Central memory CD4-positive, alpha-beta T cell (primary cell): ENCODE measurements around the gene PSPH.

Experiments
- DNase-seq: peaks from one replicate; pipeline ENCODE4 v3.0.0; 2022

PSPH gene

DNA sequence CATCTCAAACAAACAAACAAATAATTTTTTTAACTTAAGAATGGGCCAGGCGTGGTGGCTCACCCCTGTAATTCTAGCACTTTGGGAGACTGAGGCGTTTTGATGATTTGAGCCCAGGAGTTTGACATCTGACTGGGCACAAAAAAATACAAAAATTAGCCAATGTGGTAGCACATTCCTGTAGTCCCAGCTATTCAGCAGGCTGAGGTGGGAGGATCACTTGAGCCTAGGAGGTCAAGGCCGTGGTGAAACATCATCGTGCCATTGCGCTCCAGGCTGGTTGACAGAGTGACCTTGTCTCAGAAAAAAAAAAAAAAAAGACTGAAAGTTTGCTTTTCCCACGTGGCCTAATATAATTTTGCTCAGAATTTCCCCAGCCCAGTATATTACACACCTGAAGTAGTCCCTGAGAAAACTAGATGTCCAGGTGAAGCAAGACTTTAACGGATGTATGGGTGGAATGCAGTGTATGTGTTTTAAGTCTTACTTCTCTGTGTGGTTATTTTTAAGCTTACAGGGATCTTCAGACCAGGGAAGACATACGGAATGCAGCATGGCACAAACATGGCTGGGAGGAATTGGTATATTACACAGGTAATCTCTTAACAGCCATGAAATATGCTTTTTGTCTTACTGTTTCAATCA is 54.3 kb downstream of the PSPH start:
- DNase-seq, result no peak

DNA sequence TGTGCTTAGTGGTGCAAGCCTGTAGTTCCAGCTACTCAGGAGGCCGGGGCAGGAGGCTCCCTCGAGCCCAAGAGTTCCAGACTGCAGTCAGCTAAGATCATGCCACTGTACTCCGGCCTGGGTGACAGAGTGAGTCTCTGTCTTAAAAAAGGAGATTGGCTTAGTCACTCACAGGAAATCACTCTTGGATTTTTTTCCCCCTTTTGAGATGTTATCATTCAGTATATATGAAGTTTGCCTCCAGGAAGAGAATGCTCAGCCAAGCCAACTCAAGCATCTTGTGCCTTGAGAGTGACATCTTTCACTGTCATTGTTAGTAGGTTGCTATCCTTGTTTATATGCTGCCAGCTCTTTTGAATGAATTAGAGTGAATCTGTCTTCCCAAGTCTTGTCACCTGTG is 58.9 kb downstream of the PSPH start:
- no peak for DNase-seq

DNA sequence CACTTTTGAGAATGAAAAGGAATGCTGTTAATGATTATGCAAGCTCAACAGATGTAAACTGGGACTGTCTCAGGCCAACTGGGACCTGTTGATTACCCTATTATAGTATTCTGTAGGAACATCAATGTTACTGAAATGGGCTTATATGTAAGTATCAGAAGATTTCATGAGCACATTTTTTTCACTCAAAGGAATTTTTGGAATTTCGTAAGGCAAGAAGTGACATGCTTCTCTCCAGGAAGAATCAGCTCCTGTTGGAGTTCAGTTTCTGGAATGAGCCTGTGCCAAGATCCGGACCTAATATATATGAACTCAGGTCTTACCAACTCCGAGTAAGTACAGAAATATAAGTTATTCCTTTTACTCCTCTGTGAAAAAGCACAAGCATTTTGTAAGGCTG is 67.7 kb downstream of the PSPH start:
- no peak for DNase-seq

DNA sequence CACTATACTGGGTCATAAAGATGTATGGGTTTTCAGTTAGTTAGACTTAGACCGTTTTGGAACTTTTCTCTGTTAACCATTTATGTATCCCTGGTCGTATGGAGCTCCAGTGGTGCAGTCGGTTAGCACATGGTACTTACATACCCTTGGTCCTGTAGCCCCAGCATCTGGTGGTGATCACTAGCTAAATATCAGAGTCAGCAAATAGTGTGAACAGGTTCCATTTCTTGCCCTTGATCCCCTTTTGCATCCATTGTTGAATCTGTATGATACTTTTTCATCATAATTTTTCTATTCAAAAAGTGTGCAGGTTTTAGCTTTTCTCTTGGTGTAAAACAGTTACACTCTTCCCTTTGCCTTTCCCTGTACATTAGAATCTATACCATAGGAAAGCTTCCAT is 71.0 kb downstream of the PSPH start:
- no peak for DNase-seq

DNA sequence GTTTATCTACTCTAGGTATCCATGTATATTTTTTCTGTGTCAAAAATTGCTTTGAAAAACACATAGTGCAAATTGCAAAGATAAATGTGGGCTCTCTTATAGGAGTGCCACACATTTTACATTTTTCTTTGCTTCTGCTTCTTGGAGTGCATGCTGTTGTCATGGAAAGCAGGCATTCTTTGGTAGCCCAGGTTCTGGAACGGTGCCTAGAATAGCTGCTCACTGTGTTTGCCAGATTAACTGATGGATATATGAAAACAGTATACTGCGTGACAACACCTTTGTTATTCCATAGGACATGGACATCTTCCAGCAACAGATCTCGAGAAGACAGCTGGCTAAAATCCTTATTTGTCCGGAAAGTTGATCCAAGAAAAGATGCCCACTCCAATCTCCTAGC is 73.4 kb downstream of the PSPH start:
- no peak for DNase-seq

DNA sequence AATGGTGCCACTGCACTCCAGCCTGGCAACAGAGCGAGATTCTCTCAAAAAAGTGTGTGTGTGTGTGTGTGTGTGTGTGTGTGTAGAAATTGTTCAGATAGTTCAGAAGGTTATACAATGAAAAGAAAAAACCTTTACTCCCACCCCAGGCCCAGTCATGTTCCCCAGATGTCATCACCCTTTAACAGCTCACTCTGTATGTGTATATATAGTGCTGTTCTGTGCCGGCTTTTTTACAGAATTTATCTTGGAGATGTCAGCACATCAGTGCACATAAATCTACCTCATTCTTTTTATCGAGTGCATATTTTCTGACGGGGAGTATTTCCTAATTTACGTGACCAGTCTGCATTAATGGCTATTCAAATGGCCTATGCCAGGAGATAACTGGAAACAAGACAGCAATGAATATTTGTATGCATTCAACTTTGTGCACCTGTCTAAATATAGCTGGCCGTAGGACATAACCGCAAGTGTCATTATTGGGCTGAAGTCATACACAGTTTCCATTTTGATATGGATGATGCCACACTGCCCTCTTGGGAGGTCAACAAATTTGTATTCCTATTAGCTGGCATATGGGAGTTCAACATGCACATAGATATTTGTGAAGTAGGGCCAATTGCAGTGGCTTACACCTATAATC is 75.1 kb downstream of the PSPH start:
- no peak for DNase-seq

DNA sequence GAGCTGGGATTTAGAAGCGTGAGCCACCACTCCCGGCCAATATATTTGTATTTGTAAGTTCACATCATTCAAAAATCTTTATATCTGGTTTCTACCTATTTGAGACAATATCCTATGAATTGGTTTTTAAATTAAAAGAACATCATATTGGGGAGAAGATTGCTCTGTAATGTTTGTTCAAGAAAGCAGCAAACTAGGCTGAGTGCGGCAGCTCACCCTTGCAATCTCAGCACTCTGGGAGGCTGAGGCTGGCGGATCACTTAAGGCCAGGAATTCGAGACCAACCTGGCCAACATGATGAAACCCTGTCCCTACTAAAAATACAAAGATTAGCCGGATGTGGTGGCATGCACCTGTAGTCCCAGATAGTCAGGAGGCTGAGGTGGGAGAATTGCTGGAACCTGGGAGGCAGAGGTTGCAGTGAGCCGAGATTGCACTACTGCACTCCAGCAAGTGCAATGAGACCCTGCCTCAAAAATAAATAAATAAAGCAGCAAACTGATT is 77.4 kb downstream of the PSPH start:
- DNase-seq, result no peak

DNA sequence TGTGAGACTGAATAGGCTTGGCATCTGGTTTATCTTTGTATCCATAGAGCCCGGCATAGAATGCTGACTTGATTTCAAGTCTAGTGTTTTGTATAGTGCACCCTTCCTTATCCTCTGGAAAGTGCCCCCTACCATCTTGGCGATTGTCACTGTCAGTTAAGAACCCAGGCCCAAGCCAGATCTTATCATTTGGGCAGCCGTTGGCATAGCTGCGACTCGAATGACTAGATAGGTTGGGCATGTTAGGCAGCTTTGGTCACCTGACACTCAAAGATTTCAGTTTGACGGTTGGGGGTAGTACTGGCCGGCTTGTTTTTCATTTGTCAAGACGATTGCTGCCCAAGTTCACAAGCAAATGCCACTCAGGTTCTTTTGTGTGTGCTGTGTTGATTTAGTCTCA is 80.3 kb downstream of the PSPH start:
- DNase-seq, result no peak

DNA sequence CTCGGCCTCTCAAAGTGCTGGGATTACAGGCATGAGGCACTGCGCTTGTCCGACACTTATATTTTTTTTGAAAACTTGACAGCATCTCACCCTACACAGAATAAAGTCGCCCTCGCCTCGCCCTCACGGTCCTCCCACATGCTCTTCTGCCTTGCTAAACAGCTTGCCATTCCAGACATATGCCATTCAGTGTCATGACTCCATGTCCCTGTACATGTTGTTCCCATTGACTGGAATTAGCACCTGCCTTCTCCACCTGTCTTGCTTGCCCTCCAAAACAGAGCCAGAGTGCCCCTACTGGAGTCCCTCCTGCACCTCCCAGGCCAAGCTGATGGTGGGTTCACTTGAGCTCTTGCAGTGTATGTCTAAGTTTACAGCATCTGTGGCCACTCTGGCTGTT is 80.7 kb downstream of the PSPH start:
- DNase-seq, result no peak

DNA sequence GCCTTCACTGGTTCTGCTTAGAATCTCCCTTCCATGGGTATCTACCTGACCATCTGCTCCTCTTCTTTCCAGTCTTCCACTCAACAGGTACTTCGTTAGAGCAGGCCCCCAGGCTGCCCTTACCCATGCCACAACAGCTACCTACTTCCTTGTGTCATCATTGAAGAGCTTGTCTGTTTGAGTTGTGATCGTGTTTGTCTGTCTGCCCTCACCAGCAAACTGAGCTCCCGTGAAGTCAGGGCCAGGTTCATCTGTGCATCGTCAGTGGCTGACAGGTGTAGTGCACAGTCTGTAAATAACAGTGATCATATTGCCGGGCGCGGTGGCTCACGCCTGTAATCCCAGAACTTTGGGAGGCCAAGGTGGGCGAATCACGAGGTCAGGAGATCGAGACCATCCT is 81.9 kb downstream of the PSPH start:
- no peak for DNase-seq

DNA sequence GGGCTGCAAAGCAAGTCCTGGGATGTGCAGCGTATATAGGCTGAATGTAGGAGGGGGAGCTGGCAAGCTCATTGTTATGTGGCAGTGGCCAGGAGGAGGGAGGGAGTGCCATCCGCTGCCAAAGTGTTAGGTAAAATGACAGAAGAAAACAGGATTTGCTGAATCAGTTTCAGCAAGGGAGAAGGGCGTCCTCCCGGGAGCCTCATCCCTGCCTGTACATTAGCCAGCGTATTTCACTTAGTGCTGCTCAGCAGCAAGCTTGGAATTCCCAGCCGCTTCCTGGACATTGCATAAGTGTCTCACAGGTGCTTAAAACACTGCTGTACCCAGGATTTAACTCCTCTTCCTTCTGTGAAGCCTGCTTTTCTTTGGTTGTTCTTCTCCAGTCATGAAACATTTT is 84.4 kb downstream of the PSPH start:
- DNase-seq, result no peak

DNA sequence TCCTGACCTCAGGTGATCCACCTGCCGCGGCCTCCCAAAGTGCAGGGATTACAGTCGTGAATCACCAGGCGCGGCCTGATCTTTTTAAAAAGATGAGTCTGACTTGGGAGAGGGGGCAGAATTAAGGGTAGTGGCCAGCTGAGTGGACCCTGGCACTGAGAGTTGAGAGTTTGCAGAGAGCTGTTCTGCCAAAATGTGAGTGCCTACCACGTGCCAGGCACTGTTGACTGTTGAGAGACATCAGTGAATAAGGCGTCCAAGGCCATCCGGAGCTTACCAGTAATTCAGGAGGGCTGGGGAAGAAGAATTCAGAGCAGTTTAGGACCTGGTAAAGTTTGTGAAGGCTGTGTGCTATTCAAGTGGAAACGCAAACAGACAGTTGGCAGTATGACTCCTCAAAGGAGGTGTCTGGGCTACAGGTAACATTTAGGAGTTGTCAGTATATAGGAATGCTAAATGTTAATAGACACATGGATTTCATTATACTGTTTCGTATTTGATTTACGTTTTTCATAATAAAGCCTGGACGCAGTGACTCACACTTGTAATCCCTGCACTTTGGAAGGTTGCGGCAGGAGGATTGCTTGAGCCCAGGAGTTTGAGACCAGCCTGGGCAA is 85.3 kb downstream of the PSPH start:
- no peak for DNase-seq

DNA sequence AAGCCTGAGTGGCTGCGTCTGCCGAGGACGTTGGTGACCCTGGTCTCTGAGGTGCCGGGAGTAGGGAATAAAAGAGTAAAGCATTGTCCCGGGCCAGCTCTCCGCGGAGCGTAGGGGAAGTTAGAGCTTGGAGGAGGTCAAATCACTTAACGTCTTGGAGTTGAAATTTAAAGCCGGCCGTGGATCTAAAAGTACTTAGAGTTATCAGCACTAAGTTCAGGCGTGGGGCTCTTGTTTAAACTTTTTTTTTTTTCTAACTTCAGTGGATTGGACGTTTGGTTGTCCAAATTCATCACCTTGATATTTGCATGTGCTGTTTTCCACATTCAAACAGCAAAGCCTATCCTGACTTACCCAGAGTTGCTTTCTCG is 86.2 kb downstream of the PSPH start:
- no peak for DNase-seq

DNA sequence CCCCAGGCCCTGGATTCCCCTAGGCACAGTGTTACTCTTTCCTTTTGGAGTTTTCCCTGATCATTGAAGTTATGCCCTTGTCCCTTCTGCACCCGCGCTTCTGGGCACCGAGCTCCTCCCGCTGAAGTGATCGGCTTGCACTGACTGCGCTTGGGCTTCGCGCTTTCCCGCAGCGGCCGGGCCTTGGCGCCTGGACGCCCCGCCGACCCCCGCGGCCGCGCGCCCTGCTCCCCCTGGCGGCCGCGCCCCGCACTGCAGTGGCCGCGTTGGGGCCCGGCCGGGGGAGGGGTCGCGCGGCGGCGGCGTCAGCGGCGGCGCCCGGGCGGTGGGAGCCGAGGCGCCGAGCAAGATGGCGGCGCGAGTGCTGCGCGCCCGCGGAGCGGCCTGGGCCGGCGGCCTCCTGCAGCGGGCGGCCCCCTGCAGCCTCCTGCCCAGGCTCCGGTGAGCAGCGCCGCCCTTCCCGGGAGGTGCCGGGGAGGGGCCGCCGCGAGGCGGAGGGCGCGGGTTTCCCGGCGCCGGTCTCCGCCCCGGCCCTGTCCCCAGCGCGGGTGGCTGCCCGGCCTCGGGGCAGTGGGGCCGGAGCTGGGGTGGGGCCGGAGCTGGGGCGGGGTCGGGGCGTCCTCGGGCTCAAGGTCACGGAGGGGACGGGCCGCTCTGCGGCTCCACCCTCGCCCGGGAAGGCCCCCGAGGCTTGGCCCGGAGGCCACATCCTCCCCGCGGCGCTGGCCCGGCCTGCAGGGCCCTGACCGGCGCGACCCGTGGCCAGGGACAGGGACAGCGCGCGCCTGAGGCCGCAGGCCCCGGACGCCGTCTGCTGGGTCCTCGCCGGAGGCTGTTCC is 86.8 kb downstream of the PSPH start, which contains the start of gene NIPSNAP2:
Gene NIPSNAP2, plus strand, starts transcription at position 325 of the 839 bp plus-strand sequence. Its CDS starts 25 bp downstream, at position 350.
- peak; percentile 65 for DNase-seq

DNA sequence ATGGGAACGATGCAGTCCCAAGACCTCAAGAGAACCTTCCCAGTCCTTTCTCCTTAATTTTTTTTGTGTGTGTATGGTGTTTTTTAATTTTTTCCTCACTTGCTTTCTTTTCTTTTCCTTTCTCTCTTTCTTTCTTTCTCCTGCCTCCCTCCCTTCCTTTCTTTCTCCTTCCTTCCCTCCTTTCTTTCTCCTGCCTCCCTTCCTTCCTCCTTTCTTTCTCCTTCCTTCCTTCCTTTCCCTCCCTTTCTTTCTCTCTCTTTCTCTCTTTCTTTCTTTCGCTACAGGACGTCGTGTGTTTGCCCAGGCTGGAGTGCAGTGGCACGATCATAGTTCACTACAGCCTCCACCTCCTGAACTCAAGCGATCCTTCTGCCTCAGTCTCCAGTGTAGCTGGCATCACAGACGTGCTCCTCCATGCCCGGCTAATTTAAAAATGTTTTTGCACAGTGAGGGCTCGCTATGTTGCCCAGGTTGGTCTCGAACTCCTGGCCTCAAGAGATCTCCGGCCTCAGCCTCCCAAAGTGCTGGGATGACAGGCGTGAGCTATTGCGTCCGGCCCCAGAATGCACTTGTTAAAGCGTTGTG is 87.6 kb downstream of the PSPH start:
- DNase-seq, result no peak

DNA sequence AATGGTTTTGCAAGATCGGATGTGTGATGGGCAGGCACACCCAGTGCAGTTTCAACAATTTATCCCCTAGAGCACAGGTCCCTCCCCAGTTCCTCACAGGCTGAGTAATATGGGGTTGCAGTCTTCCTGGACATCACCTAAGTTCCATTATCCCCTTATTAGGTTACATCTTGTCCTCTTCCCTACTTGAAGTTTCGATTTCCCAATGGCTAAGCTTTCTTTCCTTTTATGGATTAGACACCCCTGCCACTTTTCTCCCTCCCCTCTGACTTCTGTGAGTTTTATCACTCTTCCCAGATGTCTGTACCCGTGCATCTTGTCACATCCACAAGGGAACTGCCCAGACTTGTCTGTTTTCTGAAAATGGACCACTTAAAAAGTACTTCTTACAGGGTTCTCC is 89.2 kb downstream of the PSPH start:
- DNase-seq, result no peak
